ENCODE results near the gene NEK1.

DNA sequence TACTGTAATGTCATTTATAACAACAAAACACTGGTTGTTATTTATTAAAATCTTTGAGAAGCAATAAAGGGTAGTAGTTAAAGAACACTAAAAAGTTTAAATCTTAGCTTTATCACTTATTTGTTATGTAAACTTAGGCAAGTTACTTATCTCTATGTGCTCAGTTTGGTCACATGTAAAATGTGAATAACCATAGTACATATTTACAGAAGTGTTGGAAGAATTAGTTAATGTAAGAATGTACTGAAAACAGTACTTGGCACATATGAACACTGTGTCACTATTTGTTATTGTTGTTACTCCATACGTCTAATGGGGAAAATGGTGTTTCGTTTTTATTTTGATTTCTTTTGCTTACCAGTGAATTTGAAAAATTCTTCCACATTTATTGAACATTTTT lies 9.1 kb downstream of the NEK1 start:
- TF ChIP-seq, protein P1, sequence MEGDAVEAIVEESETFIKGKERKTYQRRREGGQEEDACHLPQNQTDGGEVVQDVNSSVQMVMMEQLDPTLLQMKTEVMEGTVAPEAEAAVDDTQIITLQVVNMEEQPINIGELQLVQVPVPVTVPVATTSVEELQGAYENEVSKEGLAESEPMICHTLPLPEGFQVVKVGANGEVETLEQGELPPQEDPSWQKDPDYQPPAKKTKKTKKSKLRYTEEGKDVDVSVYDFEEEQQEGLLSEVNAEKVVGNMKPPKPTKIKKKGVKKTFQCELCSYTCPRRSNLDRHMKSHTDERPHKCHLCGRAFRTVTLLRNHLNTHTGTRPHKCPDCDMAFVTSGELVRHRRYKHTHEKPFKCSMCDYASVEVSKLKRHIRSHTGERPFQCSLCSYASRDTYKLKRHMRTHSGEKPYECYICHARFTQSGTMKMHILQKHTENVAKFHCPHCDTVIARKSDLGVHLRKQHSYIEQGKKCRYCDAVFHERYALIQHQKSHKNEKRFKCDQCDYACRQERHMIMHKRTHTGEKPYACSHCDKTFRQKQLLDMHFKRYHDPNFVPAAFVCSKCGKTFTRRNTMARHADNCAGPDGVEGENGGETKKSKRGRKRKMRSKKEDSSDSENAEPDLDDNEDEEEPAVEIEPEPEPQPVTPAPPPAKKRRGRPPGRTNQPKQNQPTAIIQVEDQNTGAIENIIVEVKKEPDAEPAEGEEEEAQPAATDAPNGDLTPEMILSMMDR (conservative IDR thresholded peaks at IDR 0.05; ENCODE audit: low read length), result no peak
- TF ChIP-seq EZH2phosphoT487 (IDR thresholded peaks at IDR 0.05; ENCODE audit: borderline replicate concordance), result no peak

Data from Loucy (cell line).